Occipital lobe (tissue), 2 donors: Measurements from ENCODE around the gene CIDEB. TPM values are rescaled to one million over a fixed set of nuclear protein-coding genes. Genes with fewer than 3 reads are reported as not detected.

ENCODE experiments used
- DNase-seq: peaks from one replicate; lab custom pipeline; 2025; lab: John Stamatoyannopoulos, UW
- total RNA-seq: library from RNA; depleted of rRNA; stranded (reverse); fragments of >200 nt; gene quantifications from one replicate; pipeline ENCODE4 v1.2.3, GENCODE V29; 2014

The CIDEB gene
- total RNA-seq, 1 donor from 2014 or later, result 3.4 TPM

GRCh38 chr14:24291446-24292117 is 16.2 kb downstream of the CIDEB start:
- no peak for DNase-seq

DNA sequence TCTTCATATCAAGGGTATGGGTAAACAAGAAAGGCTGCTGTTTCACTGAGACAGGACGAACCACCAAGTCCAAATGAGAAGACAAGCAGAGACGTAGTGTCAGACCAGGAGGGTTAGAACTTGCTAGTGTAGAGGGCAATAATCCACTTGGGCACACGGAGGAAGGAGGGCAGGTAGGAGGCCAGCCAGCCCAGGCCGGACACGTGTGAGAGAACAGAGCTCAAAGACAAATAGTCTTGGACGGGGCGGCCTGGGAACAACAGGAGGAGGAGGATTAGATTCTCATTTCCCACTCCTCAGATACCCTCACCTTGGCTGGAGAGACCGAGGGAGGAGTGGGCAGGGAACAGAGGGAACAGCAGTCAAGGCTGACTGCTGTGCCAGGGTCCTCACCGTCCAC is 17.0 kb downstream of the CIDEB start:
- no peak for DNase-seq

DNA sequence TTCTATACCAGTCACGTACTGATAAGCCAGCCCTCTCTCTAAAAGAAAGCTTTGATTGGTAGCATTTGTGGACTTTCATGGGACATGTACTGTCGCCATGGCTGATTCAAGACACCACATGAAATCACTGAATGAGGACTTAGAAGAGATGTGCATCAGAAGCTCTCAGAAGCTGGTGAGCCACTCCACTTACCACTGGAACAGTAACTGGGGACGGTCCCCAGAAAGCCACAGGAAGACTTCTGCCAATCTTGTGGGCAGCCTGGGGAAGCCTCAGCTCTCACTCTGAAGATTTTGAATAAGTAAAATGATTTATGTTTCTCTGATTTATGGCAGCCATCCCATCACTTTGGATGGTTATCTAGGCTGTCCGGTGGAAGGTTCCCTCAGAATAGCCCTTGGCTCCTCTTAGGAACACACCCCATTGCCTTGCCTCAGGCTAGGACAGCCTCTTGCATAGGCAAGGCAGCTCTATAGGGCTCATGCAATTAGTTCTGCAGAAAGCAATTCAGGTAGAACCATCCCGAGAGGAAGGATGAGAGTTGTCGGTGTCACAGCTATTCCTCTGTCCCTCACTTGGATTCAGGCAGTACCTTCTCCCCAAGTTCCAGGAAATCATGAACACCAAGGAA is 18.0 kb downstream of the CIDEB start:
- DNase-seq, result no peak

DNA sequence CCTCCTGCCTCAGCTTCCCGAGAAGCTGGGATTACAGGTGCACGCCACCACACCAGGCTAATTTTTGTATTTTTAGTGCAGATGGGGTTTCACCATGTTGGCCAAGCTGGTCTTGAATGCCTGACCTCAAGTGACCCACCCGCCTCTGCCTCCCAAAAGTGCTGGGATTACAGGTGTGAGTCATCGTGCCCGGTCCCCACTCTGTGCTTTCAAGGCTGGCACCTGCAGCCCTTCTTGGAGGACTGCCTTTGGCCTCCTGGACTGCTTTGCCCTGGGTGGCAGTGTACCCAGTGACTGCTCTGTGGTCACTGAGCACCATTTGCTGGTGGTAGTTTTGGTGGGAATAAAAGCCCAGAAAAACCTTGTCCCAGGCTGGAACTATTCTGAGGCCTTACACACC is 20.8 kb downstream of the CIDEB start:
- DNase-seq, result no peak

DNA sequence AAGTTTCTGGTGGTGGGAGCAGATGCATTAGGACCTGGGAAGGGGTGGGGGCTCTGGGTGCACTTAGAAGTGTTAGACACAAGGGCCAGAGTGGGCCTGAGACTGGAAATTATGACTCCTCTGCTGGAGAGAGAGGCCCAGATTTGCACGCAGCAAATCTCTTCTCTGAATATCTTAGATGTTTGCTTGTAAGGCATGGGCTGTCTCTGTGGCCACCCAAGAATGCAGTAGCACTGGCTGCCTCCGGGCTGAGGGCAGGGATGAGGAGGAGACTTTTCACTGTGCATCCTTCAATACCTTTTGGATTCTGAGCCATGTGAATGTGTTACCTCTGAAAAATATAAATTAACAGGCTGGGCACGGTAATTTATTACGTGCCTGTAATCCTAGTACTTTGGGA is 22.4 kb downstream of the CIDEB start:
- no peak for DNase-seq

GRCh38 chr14:24284501-24285035 is 23.2 kb downstream of the CIDEB start:
- no peak for DNase-seq

- no peak for DNase-seq
Observed at GRCh38 chr14:24283796-24284460, 23.8 kb downstream of the CIDEB start.

- DNase-seq, result no peak
Observed at GRCh38 chr14:24282736-24283135, 25.0 kb downstream of the CIDEB start.

GRCh38 chr14:24281636-24282035 is 26.1 kb downstream of the CIDEB start:
- no peak for DNase-seq

DNA sequence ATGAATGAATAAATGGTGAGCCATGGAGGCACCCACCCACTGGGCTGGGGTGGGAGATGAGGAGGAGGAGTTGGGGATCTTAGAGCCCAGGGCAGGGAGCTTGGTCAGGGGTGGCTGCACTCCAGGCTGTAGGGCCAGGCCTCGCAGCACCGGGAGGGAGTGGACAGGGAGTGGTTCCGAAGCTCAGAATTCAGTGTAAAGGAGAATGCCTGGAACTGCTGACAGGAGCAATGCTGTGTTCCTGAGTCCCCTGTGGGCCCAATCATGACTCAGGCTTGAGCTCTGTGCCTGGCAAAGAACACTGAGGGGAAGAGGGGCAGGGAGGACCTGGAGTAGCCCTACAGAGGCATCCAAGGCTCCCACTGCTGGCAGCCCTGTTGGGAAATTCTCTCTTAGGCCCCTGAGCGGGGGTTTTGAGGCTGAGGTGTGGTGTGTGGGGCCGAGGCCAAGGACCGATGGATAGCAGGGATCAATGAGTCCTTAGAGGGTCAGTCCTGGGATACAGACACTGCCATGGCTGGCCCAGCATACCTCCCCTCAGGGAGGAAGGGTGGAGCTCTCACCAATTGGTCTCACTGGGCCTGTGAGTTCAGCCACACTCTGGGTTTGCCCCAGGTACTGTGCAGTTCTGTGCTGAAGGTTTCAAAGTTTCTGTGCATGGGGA is 26.8 kb downstream of the CIDEB start:
- no peak for DNase-seq

DNA sequence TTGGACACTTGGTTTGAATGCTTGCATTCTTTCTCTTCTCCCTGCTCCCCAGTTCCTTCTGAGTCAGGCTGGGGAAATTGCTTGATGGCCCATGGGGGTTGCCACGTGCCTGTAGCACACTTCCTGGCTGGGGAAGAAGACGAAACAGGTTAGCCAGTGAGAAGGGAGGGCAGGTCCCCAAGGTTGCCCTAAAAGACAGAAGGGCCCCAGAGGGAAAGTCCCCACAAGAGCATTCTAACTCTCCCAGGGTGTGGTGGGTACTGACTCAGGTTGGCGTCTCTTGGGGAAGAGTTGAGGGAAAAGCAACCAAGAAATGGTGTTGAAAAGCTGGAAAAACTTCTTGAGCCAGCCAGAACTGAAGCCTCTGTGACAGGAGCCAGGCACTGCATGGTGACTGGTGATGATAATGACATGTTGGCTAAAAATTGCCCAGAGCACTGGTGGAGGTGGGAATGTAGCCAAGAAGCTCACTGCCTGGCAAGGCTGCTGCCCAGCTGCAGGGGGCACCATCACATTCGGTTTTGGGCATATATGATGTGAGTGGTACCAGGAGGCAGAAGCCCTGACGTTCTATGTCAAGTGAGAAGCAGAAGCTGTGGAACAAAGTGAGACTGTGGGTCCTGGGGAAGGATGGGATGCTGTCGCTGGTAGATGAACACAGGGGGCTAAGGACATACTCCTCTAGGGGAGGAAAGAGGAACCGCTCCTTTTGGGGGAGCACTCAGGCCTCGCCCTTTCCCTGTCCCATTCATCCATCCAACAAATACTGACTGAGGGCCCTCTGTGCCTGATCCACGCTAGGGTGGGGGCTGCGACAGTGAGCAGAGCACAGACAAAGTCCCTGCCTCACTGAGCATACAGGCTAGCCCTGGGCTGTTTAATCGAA is 28.2 kb downstream of the CIDEB start:
- DNase-seq, result peak; percentile 10

- DNase-seq, result no peak
Observed at GRCh38 chr14:24278424-24278823, 29.4 kb downstream of the CIDEB start.

DNA sequence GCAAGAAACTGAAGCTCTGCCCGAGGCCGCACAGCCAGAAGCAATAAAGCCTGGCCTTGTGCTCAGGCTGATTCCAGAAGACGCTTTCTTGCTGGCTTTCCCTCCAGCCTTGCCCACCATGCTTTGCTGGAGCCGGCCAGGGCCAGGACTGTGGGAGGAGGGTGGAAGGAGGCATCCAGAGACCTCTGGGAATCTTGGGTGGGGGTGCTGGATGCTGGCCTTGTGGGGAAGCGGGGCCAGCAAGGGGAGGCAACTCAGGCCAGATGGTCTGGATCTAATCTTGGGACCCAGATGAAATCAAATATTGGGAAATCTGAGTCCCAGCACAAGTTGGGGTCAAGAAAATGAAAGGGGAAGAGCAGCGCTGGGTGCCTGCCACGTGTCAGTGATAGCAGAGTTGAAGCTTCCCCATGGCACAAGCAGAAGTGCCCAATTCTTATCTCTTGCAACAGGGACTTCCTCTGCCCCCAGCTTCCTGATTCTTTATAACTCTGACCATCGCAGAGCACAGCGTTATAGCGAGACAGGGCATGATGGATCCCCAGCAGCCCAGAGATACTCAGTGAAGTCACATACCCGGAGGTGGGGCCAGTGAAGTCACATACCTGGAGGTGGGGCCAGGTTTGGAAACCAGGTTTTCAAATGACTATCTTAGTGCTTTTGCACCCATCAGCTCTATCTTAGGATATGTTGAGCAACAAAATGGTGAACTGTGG is 30.0 kb downstream of the CIDEB start:
- DNase-seq, result no peak

- DNase-seq, result no peak
Observed at GRCh38 chr14:24277071-24277470, 30.7 kb downstream of the CIDEB start.

- no peak for DNase-seq
Observed at GRCh38 chr14:24274101-24274543, 33.7 kb downstream of the CIDEB start.

GRCh38 chr14:24273422-24273998 is 34.3 kb downstream of the CIDEB start:
- no peak for DNase-seq

DNA sequence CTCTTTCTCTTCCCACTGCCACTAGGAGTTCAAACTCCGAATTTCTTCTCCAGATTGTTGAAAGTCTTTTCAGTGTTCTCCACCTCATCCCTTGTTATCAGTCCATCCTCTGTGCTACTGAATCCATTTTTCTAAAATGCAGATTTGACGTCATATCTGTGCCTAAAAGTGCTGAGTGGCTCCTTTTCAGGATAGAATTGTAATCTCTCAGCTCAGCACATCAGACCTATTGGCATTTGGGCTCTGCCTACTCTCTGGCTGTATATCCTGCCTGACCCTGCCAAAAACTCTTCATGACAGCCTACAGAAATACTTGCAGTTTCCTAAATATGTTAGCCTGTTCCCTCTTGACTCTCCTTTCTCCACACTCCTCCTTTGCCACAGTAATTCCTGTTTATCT is 35.3 kb downstream of the CIDEB start:
- no peak for DNase-seq

GRCh38 chr14:24271834-24272263 is 35.9 kb downstream of the CIDEB start:
- DNase-seq, result no peak

DNA sequence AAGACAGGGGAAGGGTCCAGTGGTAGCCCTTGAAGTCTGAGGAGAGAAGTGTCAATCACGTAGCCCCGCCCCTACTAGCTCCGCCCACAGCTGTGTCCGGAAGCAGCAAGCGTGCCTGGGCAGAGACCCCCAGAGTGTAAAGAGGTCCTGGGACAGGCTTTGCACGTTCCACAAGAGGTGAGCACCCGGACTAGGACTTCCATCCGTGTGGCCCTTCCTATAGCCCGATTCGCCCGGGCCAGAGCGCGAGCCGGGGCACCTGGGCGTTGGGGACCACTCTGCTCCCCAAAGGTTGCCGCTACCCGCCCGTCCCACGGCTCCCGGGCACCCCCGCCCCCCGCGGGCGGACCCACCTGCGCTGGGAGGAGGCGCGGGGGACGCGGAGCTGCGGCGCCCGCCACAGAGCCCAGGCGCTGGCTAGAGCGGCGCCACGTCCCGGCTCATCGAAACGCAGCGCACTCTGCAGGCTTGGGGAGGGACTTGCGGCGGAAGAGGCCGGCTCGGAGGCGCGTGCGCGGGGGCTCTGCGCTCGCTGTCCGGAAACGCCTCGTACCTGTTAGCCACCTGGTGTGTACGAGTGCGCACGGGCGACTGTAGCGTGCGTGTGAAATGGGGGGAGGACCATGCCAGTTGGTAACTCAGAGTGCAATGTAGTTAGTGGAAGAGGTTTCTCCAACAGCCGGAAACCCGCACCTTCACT is 36.5 kb downstream of the CIDEB start, which contains the start of gene RABGGTA:
RABGGTA (minus strand) TSS at position 464 of the 700 bp plus-strand sequence. CDS start 482 bp downstream, outside the sequence.
- DNase-seq, result peak; percentile 76
